ENCODE measurements around the gene APIP. TPM values are rescaled to one million over a fixed set of nuclear protein-coding genes. Genes with fewer than 3 reads are reported as not detected.
"Not testable (repeated sequence)": the region's sequence is repeated elsewhere in the genome, so short reads cannot be mapped to it uniquely, and the experiment has no call there.

The APIP gene
- total RNA-seq, 1 donor from 2014 or later: 26.0 TPM

GRCh38 chr11:34926101-34926830 lies 10.1 kb upstream of the APIP start:
- TF ChIP-seq, protein P1, sequence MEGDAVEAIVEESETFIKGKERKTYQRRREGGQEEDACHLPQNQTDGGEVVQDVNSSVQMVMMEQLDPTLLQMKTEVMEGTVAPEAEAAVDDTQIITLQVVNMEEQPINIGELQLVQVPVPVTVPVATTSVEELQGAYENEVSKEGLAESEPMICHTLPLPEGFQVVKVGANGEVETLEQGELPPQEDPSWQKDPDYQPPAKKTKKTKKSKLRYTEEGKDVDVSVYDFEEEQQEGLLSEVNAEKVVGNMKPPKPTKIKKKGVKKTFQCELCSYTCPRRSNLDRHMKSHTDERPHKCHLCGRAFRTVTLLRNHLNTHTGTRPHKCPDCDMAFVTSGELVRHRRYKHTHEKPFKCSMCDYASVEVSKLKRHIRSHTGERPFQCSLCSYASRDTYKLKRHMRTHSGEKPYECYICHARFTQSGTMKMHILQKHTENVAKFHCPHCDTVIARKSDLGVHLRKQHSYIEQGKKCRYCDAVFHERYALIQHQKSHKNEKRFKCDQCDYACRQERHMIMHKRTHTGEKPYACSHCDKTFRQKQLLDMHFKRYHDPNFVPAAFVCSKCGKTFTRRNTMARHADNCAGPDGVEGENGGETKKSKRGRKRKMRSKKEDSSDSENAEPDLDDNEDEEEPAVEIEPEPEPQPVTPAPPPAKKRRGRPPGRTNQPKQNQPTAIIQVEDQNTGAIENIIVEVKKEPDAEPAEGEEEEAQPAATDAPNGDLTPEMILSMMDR (conservative IDR thresholded peaks at IDR 0.05; ENCODE audit: low read depth, low read length): peak; percentile 76
- no peak for DNase-seq (ENCODE audit: low read depth)
- no peak overlapping the region for H3K4me3 ChIP-seq (ENCODE audit: low read depth, low read length)

GRCh38 chr11:34924714-34925113 lies 8.5 kb upstream of the APIP start:
- no peak overlapping the region for H3K4me3 ChIP-seq (ENCODE audit: low read depth, low read length)
- DNase-seq (ENCODE audit: low read depth): no peak
- TF ChIP-seq, protein P1 (conservative IDR thresholded peaks at IDR 0.05; ENCODE audit: low read depth, low read length): no peak

DNA sequence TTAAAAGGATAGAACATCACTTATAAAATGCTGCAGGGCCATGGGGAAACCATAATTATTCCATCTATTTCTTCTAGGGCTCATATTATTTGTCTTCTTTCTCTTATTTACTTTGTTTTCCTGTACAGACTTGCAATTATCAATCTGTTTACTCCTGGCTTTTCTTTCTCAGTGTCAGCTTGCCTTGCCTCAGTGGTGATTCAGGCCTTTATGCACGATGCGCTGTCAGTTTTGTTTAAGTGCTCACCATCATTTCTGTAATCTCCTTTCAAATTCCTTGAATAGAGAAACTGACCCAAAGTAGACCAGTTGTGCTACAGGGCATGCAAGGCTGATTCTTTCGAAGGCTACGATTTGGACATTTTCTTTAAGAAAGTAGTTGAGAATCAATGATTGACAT lies 5.0 kb upstream of the APIP start:
- no peak overlapping the region for H3K4me3 ChIP-seq (ENCODE audit: low read depth, low read length)
- TF ChIP-seq, protein P1 (conservative IDR thresholded peaks at IDR 0.05; ENCODE audit: low read depth, low read length): no peak
- DNase-seq (ENCODE audit: low read depth): no peak

- TF ChIP-seq, protein P1 (conservative IDR thresholded peaks at IDR 0.05; ENCODE audit: low read depth, low read length): no peak
These were observed 928 bp upstream of the APIP start for GRCh38 chr11:34916843-34917770.

DNA sequence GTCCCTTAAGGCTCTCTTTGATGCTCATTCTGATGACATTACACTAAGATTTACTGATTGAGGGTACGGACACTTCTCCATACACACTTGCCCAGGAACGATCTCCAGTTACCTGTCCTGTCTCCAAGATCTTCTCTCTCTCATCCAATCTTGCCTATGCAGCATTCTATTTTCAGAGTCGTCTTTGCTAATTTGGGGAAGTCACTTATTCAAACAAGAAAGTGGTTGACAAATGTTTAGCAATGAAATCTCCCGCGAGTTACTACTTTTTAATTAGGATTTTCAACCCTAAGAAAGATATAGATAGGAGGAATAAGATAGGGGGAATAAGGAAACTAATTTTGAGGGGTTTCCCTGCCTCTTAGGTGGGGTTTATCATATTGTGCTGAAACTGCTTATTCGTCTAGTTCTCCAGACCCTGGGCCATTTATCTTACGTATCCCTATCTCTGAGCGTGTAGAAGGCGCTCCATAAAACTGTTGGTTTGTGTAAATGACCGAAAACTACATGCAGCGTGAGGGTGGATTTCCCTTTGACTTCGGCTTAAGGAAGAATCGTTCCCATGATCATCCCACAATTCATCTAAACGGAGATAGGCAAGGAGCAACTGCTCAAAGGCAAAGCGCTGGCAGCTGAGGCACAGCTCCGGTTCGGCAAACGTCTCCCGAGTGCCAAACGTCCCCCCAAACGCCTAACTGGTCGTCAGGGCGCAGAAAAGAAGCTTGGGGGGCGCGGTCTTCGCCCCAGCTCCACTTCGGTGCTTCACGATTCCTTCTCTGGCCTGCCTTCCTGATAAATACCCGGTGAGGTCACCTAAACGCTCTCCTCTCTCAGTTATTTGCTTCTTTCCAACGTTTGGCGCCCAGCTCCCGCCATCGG lies 804 bp downstream of the APIP start:
- DNase-seq (ENCODE audit: low read depth): no peak
- peak overlapping the region; percentile 79 for H3K4me3 ChIP-seq (ENCODE audit: low read depth, low read length)

More at GRCh38 chr11:34916843-34917770, 928 bp upstream of the APIP start:
- DNase-seq (ENCODE audit: low read depth): no peak
- peak overlapping the region; percentile 79 for H3K4me3 ChIP-seq (ENCODE audit: low read depth, low read length)

GRCh38 chr11:34913556-34913955 lies 2.6 kb downstream of the APIP start:
- H3K4me3 ChIP-seq (ENCODE audit: low read depth, low read length); DNase-seq (ENCODE audit: low read depth): not testable (repeated sequence)

More for the DNA sequence above, 804 bp downstream of the APIP start:
- TF ChIP-seq, protein P1 (conservative IDR thresholded peaks at IDR 0.05; ENCODE audit: low read depth, low read length): no peak
